H1 (cell line): ENCODE measurements around the gene PFKP. TPM values are rescaled to one million over a fixed set of nuclear protein-coding genes. Genes with fewer than 3 reads are reported as not detected.

Source experiments
- CHD7 ChIP-seq: fragments of 300-600 bp; sonication (generic); IDR thresholded peaks from 2 replicates; pipeline ENCODE4 v1.7.1; 2012; ENCODE audit warnings: low read length, moderate library complexity, mild to moderate bottlenecking, inconsistent platforms; ENCODE audit not compliant: insufficient replicate concordance
- KDM1A ChIP-seq: fragments of 200-600, 300-600 bp; sonication (generic); IDR thresholded peaks from 2 replicates; pipeline ENCODE4 v1.7.1; 2016; ENCODE audit warnings: mild to moderate bottlenecking, low read length, borderline replicate concordance
- NANOG ChIP-seq: IDR thresholded peaks from 2 replicates; pipeline ENCODE4 v1.6.1; 2011; ENCODE audit warnings: low read length, low read depth, mild to moderate bottlenecking, inconsistent platforms; ENCODE audit not compliant: insufficient read depth, poor library complexity, severe bottlenecking
- TEAD4 ChIP-seq: IDR thresholded peaks from 2 replicates; pipeline ENCODE4 v1.6.1; 2012; ENCODE audit warnings: low read depth, low read length, inconsistent platforms, mixed read lengths
- polyA plus RNA-seq, 7 experiments: library from polyadenylated mRNA; depleted of rRNA in 3 of 7; stranded (reverse) in 5 of 7; unstranded in 2 of 7; fragments of >200 nt in 5 of 7; fragments of 200-250 nt in 2 of 7; gene quantifications; 1 replicate in 5 of 7; 2 replicates in 1 of 7; 4 replicates in 1 of 7; pipeline versions ENCODE4 v1.2.1 to v1.2.3, GENCODE V29; 2011 to 2013; ENCODE audit warnings: missing spikeins in 2 of 7, mixed read lengths in 2 of 7
- total RNA-seq: library from RNA; stranded (reverse); fragmentation: NEBNext Ultra II Directional; extraction: Animal tissue kit (Norgen Biotek cat#: 25700); gene quantifications from 2 replicates; pipeline ENCODE4 v1.2.1, GENCODE V29; 2021

The PFKP gene
- total and polyA plus RNA-seq, 2 of the 8 experiments (the other 6 are each of a cell fraction or from before 2014, with no cell fraction given), result 51.2 to 128 TPM

DNA sequence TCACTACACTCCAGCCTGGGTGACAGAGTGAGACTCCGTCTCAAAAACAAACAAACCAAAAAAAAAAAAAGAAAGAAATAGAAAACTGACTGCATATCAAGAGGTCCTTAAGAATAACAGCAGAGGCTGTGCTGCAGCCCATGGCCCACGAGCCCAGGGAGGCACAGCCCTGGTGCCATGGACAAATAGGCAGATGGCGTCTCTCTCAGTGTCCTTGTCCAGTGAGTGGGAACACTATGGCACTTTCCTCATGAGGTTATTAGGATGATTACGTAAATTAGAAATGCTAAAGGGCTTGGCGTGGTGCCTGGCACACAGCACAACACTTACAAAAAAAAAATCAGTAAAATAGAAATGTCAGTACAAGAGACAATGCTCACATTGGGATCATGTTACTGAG lies 33.4 kb upstream of the PFKP start (continued):
- TF ChIP-seq CHD7 (no peak), NANOG (no peak), KDM1A (no peak), TEAD4 (no peak)
